GM23338 (cell line): ENCODE data around the gene C2CD3. TPM values are rescaled to one million over a fixed set of nuclear protein-coding genes. Genes with fewer than 3 reads are reported as not detected.
A peak's percentile ranks its signal among the peaks of the same experiment; 100 is the strongest.

ENCODE experiments used
- ATAC-seq: fragments of 200-7000 bp; cut with Tn5 transposase; 3 replicates; pipeline ENCODE4 v1.9.1; 2020
- DNase-seq: peaks from one replicate; pipeline ENCODE4 v3.0.0-alpha.2; 2015; ENCODE audit warnings: low spot score
- H2AFZ ChIP-seq: fragments of 200-600 bp; sonication (generic); 2 replicates; pipeline ENCODE4 v1.8.0; 2016; ENCODE audit warnings: antibody characterized with exemption, mild to moderate bottlenecking, moderate library complexity
- H3F3A ChIP-seq: fragments of 200-600 bp; sonication (generic); replicated peaks from 2 replicates; pipeline ENCODE4 v1.8.0; 2017; ENCODE audit warnings: antibody characterized with exemption, mixed run types, low read depth
- H3K27ac ChIP-seq: fragments of 200-600 bp; sonication (generic); 2 replicates; pipeline ENCODE4 v1.6.1; 2016; ENCODE audit warnings: low read depth
- H3K27me3 ChIP-seq: fragments of 200-600 bp; sonication (generic); 2 replicates; pipeline ENCODE4 v1.8.0; 2016; ENCODE audit warnings: mild to moderate bottlenecking, mixed run types, moderate library complexity; ENCODE audit not compliant: insufficient read depth
- H3K36me3 ChIP-seq: fragments of 200-600 bp; sonication (generic); 2 replicates; pipeline ENCODE4 v1.8.0; 2016; ENCODE audit warnings: mild to moderate bottlenecking; ENCODE audit not compliant: insufficient read depth
- H3K4me1 ChIP-seq: fragments of 200-600 bp; sonication (generic); 2 replicates; pipeline ENCODE4 v1.8.0; 2016; ENCODE audit warnings: mild to moderate bottlenecking, moderate library complexity; ENCODE audit not compliant: insufficient read depth
- H3K4me2 ChIP-seq: fragments of 200-600 bp; sonication (generic); 2 replicates; pipeline ENCODE4 v1.7.1; 2017; ENCODE audit warnings: mixed run types
- H3K4me3 ChIP-seq: fragments of 200-600 bp; sonication (generic); 2 replicates; pipeline ENCODE4 v1.6.1; 2016; ENCODE audit warnings: mixed run types
- H3K79me2 ChIP-seq: fragments of 200-600 bp; sonication (generic); replicated peaks from 2 replicates; pipeline ENCODE4 v1.8.0; 2017; ENCODE audit warnings: mild to moderate bottlenecking; ENCODE audit not compliant: insufficient read depth
- H3K9me2 ChIP-seq: fragments of 200-600 bp; sonication (generic); 2 replicates; pipeline ENCODE4 v1.8.0; 2017; ENCODE audit not compliant: insufficient read depth
- H4K20me1 ChIP-seq: fragments of 200-600 bp; sonication (generic); replicated peaks from 2 replicates; pipeline ENCODE4 v1.8.0; 2017; ENCODE audit warnings: mild to moderate bottlenecking; ENCODE audit not compliant: insufficient read depth
- H3K27ac Mint-ChIP-seq: 2 replicates; pipeline ENCODE4 v1.8.0; 2020; ENCODE audit warnings: inconsistent platforms, mild to moderate bottlenecking, moderate library complexity, mixed read lengths
- H3K27me3 Mint-ChIP-seq: 3 replicates; pipeline ENCODE4 v1.8.0; 2022; ENCODE audit warnings: low read depth, mild to moderate bottlenecking, moderate library complexity, mixed read lengths, inconsistent platforms; ENCODE audit not compliant: insufficient read depth, poor library complexity
- H3K36me3 Mint-ChIP-seq: 3 replicates; pipeline ENCODE4 v1.8.0; 2021; ENCODE audit warnings: low read depth, mild to moderate bottlenecking, inconsistent platforms, moderate library complexity, mixed read lengths
- H3K4me1 Mint-ChIP-seq: 3 replicates; pipeline ENCODE4 v1.8.0; 2020; ENCODE audit warnings: mild to moderate bottlenecking, inconsistent platforms, mixed read lengths
- H3K4me3 Mint-ChIP-seq: 3 replicates; pipeline ENCODE4 v1.8.0; 2021; ENCODE audit warnings: moderate library complexity, mild to moderate bottlenecking, inconsistent platforms, mixed read lengths
- H3K9me3 Mint-ChIP-seq: 3 replicates; pipeline ENCODE4 v1.8.0; 2020; ENCODE audit warnings: moderate library complexity, mild to moderate bottlenecking, inconsistent platforms, mixed read lengths
- CTCF ChIP-seq, 2 experiments: fragments of 200-600 bp in 1 of 2; sonication (generic) in 1 of 2; conservative IDR thresholded peaks; 2 replicates each; pipeline versions ENCODE4 v1.5.1 to v1.6.1; 2016 to 2017; ENCODE audit warnings: antibody characterized with exemption in 2 of 2, low read depth in 2 of 2, mild to moderate bottlenecking in 2 of 2, moderate library complexity in 1 of 2
- ETS1 ChIP-seq: IDR thresholded peaks from 2 replicates; pipeline ENCODE4 v1.6.1; 2016; ENCODE audit warnings: antibody characterized with exemption
- JUNB ChIP-seq: IDR thresholded peaks from one replicate; pipeline ENCODE4 v1.6.1; 2016; ENCODE audit warnings: antibody characterized with exemption; ENCODE audit not compliant: unreplicated experiment
- POLR2AphosphoS5 ChIP-seq: IDR thresholded peaks from 2 replicates; pipeline ENCODE4 v1.6.1; 2016; ENCODE audit warnings: antibody characterized with exemption, low read depth
- STAT1 ChIP-seq: IDR thresholded peaks from one replicate; pipeline ENCODE4 v1.6.1; 2016; ENCODE audit warnings: antibody characterized with exemption; ENCODE audit not compliant: unreplicated experiment
- ZNF331 ChIP-seq: fragments of 250-450 bp; sonication (Bioruptor Pico); IDR thresholded peaks from 2 replicates; pipeline ENCODE4 v1.5.0; 2020; ENCODE audit warnings: low read depth, mild to moderate bottlenecking, moderate library complexity
- polyA plus RNA-seq: library from polyadenylated mRNA; unstranded; fragments of >200 nt; fragmentation: Nextera tagmentation; extraction: Ambion mirVana; gene quantifications from 2 replicates; pipeline ENCODE4 v1.2.1, GENCODE V29; 2016
- total RNA-seq: library from RNA; depleted of rRNA; stranded (reverse); fragments of >200 nt; shearing (Covaris generic); gene quantifications from 2 replicates; pipeline ENCODE4 v1.2.3, GENCODE V29; 2014

The C2CD3 gene
- total and polyA plus RNA-seq, 2 experiments from 2014 or later, result 15.5 to 29.5 TPM

GRCh38 chr11:73983741-73984538 is 186.9 kb downstream of the C2CD3 start (continued):
- TF ChIP-seq CTCF (conservative IDR thresholded peaks at IDR 0.05; ENCODE audit: low read depth in 2 of 2), result no peak

- Mint-ChIP-seq H3K27me3 (peaks cover 20% of the 10 kb centered on the region), H3K27ac (peak overlapping the region; percentile 98), H3K4me3 (peak overlapping the region; percentile 94), H3K4me1 (peaks cover 33% of the 10 kb centered on the region), H3K36me3 (peaks cover 38% of the 10 kb centered on the region), H3K9me3 (no peaks in the 10 kb centered on the region; the same call in 1 of the 3 replicates)
- H3F3A ChIP-seq, result peaks cover 5% of the 10 kb centered on the region; the same call in 1 of the 2 replicates
- peak overlapping the region; percentile 97 for H3K27ac ChIP-seq
- peaks cover 5% of the 10 kb centered on the region for H3K36me3 ChIP-seq
- TF ChIP-seq CTCF (conservative IDR thresholded peaks at IDR 0.05; ENCODE audit: low read depth in 2 of 2), result no peak
- no peak for TF ChIP-seq ETS1
- peak; percentile 70 for TF ChIP-seq POLR2AphosphoS5
- no peak for TF ChIP-seq STAT1
- H3K79me2 ChIP-seq, result peaks cover 14% of the 10 kb centered on the region
- peaks cover 10% of the 10 kb centered on the region for H4K20me1 ChIP-seq
- peaks cover 32% of the 10 kb centered on the region for H3K4me1 ChIP-seq
- DNase-seq, result peak; percentile 96
- H3K4me3 ChIP-seq, result peak overlapping the region; percentile 98
- peak; percentile 83 for ATAC-seq
- peak overlapping the region; percentile 100 for H3K4me2 ChIP-seq
- H2AFZ ChIP-seq, result peak overlapping the region; percentile 95; the same call in 1 of the 2 replicates
- no peaks in the 10 kb centered on the region for H3K27me3 ChIP-seq
- H3K9me2 ChIP-seq, result no peaks in the 10 kb centered on the region
Observed at GRCh38 chr11:73982990-73983740, 187.6 kb downstream of the C2CD3 start.

GRCh38 chr11:73982595-73982989 is 188.2 kb downstream of the C2CD3 start, which contains the start of gene UCP2:
Gene UCP2 (minus strand): TSS chr11:73982843. CDS start chr11:73978378, 4,465 bp downstream.
- Mint-ChIP-seq H3K27me3 (peaks cover 20% of the 10 kb centered on the region), H3K27ac (peak within 1 kb of the TSS; percentile 98), H3K36me3 (peaks cover 44% of the 10 kb centered on the region), H3K4me3 (peak within 1 kb of the TSS; percentile 94), H3K9me3 (no peaks in the 10 kb centered on the region; the same call in 1 of the 3 replicates), H3K4me1 (peaks cover 33% of the 10 kb centered on the region)
- Histone ChIP-seq H3K27me3 (no peaks in the 10 kb centered on the region), H4K20me1 (peaks cover 13% of the 10 kb centered on the region), H3K79me2 (peaks cover 14% of the 10 kb centered on the region), H3K4me1 (peaks cover 32% of the 10 kb centered on the region), H3K9me2 (no peaks in the 10 kb centered on the region), H3F3A (peaks cover 5% of the 10 kb centered on the region; the same call in 1 of the 2 replicates), H3K36me3 (peaks cover 11% of the 10 kb centered on the region), H3K4me2 (peak within 1 kb of the TSS; percentile 100), H2AFZ (peak within 1 kb of the TSS; percentile 95), H3K27ac (peak within 1 kb of the TSS; percentile 97), H3K4me3 (peak within 1 kb of the TSS; percentile 98)
- peak; percentile 84 for DNase-seq
- TF ChIP-seq JUNB, result no peak
- TF ChIP-seq ZNF331 (CRISPR knock-in tag), result no peak
- TF ChIP-seq POLR2AphosphoS5, result peak; percentile 74; the same call in 1 of the 2 replicates
- ATAC-seq, result peak; percentile 71
